Measurements from ENCODE around the gene VPS26C.
"Not testable (repeated sequence)": the region's sequence is repeated elsewhere in the genome, so short reads cannot be mapped to it uniquely, and the experiment has no call there.

The VPS26C gene

DNA sequence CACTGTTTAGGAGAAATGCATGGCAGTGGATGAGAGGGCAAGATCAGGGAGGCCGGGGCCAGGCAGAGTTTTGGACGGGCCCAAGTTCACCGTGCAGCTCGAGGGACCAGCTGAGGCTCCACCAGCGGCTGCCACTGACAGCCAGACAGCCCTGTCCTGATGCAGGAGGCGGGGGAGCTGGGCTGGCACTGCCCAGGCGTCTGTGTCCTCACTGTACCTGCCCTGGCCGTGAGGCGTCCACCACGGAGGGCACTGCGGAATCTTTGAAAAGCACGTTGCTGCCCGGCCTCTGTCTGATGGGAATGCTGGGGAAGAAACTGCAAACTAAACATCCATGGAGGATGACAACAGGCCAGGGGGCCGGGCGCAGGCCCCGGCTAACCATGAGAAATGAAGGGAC, 35.5 kb downstream of the VPS26C start:
- no peak for DNase-seq

DNA sequence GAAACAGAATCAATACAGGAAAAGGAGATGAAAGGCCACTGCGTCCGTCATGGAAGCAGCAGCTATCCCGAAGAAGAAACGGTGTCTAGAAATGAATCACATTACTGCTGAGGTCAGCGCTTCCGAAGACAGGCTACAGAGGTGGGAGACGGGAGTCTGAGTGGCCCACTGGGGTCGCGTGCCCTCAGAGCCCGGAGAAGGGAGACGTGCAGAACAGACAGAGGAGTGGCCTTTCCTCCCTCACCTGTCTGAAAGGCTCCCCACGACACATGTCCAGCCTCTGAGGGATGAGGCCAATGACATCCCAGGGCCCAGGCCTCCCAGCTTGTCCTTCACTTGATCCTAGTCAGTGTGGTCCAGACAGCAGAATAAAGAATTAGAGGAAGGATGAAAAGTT, 35.9 kb downstream of the VPS26C start:
- no peak for DNase-seq

DNA sequence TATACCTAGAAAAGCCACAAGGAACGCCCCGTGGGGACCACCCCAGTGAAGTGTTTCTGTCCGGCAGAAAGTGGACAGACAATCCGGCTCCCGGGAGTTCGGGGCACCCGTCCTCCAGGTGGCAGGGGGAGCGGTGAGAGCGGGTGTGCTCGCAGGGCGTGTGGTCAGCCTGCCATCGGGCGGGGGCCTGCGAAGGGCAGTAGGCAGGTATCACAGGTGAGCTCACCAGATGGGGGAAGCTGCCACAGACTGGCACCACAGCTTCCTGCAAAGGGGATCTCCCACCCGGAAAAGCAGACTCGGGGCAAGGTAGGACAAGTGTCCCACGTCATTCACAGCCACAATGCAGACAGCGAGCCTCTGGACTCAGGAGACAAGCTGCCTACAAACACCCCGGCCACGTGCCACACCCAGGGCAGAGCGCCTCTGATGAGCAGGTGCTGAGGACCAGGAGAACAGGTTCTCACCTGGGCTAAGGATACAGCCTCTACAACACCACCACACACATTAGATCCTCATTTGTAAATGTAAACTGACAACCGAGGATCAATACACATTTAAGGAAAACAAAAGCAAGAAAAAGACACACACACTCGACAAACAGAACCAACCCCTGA, 36.4 kb downstream of the VPS26C start:
- no peak for DNase-seq

DNA sequence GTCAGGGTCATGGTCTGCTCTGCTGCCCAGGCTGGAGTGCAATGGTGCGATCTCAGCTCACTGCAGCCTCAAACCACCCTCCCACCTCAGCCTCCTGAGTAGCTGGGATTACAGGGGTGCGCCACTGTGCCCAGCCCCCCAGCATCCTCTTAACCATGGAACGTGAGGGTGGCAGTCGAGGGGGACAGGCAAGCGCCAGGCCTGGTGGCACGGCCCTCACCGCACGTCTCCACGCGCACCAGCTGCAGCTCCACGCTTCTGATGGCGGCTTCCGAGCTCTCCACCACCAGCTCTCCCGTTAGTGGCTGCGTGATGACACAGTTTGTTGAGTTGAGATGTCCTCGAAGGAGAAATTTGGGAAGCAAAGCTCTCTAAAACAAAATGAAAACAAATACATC, 39.1 kb downstream of the VPS26C start:
- no peak for DNase-seq

- DNase-seq: no peak
Measured at GRCh38 chr21:37227071-37228002, 39.8 kb downstream of the VPS26C start.

DNA sequence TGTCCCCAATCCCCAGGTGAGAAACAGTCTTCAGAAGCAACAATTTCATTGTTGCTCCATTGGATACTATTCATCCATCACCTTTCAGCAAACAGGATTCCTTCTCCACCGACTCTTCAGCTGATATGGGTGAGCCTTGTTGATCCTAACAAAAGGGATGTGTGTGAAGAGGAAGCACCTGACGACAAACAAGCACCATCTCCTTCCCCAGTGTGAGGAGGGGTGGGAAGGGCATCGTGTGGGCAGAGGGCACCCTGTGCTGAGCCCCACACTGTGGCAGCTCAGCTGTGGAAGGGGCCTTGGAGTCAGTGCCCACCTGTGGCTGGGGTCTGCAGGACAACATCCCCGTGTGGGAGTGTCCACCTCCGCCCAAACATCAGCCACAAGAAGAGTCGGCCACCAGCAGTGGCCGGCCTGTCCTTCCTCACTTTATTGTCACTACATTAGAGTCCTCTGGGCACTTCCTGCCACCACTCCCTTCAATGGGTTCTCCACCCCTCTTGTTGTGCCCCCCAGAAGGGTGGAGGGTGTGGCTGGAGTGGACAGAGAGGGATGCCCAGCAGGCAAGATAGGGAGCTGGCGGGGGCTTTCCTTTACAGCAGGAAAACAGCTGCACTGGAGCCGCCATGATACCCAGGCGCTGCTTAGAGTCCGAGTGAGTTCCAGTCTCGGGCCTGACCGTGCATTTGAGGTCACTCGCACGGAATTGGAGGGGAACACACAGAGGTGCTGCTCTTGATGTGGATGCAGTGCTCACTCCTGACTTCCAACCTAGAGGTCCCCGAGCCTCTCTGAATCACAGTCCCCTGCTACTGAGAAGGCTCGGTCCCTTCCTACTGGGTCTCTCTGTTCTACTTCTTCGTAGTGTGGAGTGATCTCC, 40.9 kb downstream of the VPS26C start:
- no peak for DNase-seq

- DNase-seq: no peak
Measured at GRCh38 chr21:37224861-37225839, 42.0 kb downstream of the VPS26C start.

DNA sequence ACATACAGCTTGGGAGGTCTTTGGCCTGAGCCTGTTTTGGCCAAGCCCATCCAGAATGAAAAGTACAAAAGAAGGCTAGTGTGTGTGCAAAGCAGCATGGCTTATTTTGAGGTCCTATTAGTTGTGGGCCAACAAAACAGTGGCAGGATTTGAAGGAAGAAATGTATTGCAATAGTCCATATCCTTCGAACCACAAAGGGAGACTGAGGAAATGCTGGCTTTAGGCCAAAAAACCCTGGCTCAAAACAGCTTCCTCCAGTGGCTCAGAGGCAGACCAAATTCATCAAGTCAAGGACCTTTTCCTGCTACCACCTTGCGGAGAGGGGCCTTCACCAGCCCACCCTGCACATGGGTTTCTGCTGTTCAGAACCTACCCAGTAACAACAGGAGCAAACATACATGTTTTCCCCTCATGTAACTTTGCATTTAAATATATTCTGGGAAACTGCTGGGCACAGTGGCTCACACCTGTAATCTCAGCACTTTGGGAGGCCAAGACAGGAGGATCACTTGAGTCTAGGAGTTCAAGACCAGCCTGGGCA, 43.3 kb downstream of the VPS26C start:
- DNase-seq: no peak

GRCh38 chr21:37222248-37222647, 44.9 kb downstream of the VPS26C start:
- not testable (repeated sequence) for DNase-seq

DNA sequence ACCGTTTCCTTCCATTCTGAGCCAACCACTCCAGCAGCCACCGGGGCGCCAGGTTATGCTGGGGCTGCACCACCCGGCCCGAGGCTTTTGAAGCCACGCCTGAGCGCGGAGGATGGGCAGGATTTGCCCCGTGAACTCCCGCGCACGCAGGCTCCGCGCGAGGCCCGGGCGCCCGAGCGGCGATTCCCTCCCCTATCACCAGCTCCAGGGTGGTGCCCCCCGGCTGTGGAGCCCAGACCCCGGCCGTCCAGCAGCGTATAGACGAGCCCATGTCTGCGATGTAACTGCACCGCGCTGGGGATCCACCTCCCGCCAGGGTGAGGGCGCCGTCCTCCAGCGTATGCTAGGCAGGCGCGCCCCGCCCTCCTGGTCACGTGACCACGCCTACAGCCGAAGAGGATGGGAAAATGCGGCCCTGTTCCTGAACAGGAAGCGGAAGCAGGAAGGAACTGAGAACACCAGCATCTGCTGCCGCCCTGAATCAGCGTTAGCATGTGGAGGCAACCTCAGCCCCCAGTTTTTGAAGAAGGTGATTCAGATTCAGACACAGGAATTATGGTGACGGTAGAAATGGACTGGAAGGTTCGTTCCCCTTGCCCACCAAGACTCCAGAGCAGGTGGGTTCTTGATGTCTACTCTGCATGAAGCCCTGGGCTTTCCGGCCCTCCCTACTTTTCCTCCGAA, 46.0 kb downstream of the VPS26C start:
- DNase-seq: peak; percentile 49 to 96 (median 88)

- DNase-seq: peak in 31 of 58 donors; percentile 13 to 77 (median 42)
Measured at GRCh38 chr21:37220433-37220980, 46.6 kb downstream of the VPS26C start.

DNA sequence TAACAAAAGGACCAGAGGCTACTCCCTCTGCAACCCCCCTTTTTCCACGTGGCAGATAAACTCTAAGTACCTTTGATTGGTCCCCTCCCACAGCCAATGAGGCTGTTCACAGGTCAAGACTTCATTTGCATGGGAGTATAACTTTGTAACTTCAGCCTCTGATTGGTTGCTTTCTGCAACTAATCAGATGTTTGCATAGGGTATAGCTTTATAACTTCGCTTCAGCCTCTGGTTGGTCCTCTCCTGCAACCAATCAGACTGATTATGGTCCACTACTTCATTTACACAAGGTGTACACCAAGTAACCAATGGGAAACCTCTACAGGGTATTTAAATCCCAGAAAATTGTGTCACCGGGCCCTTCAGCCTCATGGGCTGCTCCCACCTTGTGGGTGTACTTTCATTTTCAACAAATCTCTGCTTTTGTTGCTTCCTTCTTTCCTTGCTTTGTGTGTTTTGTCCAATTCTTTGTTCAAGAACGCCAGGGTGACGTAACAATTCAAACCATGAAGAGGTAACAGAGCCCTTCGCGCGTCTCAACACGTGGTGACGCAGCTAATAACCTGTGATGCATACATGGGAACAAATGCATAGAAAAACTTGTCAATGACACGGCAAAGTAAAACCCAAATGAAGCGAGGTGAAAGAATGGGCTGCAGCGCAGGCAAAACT, 47.2 kb downstream of the VPS26C start:
- peak in 2 of 58 donors; percentile 38 to 43 for DNase-seq

- DNase-seq: no peak
Measured at GRCh38 chr21:37214952-37215351, 52.2 kb downstream of the VPS26C start.

GRCh38 chr21:37210799-37211198, 56.3 kb downstream of the VPS26C start:
- DNase-seq: no peak

DNA sequence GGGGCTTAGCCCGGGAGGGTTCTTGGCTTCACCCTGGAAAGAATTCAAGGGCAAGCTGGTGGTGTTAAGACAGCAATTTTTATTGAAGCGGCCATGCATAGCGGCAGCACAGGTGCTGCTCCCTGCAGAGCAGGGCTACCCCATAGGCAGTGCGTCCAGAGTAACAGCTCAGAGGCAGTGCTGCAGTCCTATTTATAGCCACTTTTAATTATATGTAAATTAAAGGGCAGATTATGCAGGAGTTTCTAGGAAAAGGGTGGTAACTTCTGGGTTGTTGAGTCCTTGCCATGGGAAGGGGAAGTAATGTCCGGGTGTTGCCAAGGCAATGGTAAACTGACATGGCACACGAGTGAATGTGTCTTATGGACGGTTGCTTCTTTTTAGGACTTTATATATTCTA, 57.0 kb downstream of the VPS26C start:
- DNase-seq: no peak

GRCh38 chr21:37208741-37209225, 58.4 kb downstream of the VPS26C start:
- peak in 14 of 58 donors; percentile 6 to 52 (median 27) for DNase-seq

GRCh38 chr21:37208056-37208721, 58.9 kb downstream of the VPS26C start:
- peak in 56 of 58 donors; percentile 9 to 95 (median 76) for DNase-seq
